GM21529 (cell line): ENCODE results near the gene SEMA4D.
"Not testable (repeated sequence)": the region's sequence is repeated elsewhere in the genome, so short reads cannot be mapped to it uniquely, and the experiment has no call there.

ENCODE experiments used
- ATAC-seq: cut with Tn5 transposase; IDR thresholded peaks from one replicate; pipeline ENCODE4 v1.9.1; 2021; ENCODE audit not compliant: unreplicated experiment

SEMA4D gene

DNA sequence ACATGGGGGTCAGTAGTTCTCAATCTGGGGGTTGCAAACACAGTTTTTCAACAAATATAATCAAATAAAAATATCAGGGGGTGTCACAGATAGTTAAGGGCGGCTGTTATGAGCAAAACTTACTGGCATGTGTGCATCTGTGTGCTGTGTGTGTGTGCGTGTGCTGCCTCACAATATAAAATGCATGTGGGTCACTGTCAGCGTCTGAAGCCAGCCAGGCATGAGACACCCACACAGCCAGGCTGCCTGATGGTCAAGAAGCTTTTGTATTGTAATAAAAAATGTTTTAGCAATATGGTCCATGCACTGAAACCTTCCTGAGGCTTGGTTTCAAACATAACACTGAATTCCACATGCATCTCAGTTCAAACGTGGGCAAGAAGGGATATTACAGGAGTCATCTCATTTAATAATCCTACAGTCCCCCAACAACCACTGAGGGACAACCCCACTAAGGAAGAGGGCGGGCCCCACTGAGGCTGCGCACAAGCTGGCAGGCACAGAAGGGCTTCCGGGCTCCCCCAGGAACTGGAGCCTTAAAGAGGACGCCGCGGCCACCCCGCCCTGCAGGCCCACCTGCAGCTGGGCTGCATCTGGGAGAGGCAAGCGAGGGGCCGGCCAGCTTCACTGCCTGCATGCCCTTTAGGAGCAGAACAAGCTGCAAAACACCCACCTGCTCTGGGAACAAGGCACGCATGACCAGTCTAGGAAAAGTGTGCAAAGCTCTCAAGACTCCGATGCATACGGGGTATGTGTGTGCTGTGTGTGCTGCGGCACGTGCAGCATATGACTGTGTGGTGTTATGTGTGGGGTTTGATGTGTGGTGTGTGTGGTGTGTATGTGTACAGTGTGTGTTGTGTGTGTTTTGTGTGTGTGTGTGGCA is 14.1 kb downstream of the SEMA4D start:
- peak; percentile 74 for ATAC-seq

- ATAC-seq = no peak
Measured at GRCh38 chr9:89482901-89483361, 15.0 kb downstream of the SEMA4D start.

DNA sequence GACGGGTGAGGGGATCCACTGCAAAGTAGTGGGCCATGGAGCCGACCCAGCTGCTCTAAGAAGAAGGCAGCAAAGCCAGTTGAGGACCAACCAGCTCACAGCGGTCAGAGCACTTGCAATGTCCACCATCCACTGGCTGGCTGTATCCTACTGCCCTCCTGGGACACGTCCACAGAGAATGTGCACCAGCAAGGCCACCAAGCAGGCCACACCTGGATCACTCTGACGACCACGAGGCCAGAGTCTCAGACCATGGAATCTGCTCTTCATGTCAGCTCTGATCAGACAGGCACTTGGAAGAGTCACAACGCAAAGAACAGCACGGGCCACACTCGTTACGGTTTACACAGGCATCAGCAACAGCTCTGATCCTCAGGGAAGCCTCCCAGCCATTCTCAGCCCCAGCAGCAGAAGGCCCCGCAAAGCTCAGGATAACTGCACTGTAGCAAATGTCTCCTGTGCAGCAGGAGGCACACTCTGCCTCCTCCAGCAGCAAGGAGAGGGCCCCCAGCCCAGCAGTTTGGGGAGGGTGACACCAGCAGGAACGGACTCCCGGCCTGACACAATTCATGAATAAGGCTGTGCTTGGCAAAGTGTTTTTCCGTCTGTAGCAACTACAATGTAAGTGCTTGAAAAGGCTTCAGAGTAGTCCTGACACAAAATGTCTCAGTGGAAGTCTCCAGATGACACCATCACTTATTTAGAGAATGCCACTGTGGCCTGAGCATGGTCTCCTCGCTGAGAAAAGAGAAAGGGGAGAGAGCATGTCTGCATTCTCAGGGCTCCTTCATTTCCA is 15.7 kb downstream of the SEMA4D start:
- no peak for ATAC-seq

- ATAC-seq = no peak
Measured at GRCh38 chr9:89481538-89481915, 16.4 kb downstream of the SEMA4D start.

- ATAC-seq = no peak
Measured at GRCh38 chr9:89480825-89481537, 16.9 kb downstream of the SEMA4D start.

GRCh38 chr9:89480372-89480771 is 17.5 kb downstream of the SEMA4D start:
- not testable (repeated sequence) for ATAC-seq

- not testable (repeated sequence) for ATAC-seq
Measured at GRCh38 chr9:89479669-89480011, 18.3 kb downstream of the SEMA4D start.

- ATAC-seq = no peak
Measured at GRCh38 chr9:89478821-89479668, 18.9 kb downstream of the SEMA4D start.

DNA sequence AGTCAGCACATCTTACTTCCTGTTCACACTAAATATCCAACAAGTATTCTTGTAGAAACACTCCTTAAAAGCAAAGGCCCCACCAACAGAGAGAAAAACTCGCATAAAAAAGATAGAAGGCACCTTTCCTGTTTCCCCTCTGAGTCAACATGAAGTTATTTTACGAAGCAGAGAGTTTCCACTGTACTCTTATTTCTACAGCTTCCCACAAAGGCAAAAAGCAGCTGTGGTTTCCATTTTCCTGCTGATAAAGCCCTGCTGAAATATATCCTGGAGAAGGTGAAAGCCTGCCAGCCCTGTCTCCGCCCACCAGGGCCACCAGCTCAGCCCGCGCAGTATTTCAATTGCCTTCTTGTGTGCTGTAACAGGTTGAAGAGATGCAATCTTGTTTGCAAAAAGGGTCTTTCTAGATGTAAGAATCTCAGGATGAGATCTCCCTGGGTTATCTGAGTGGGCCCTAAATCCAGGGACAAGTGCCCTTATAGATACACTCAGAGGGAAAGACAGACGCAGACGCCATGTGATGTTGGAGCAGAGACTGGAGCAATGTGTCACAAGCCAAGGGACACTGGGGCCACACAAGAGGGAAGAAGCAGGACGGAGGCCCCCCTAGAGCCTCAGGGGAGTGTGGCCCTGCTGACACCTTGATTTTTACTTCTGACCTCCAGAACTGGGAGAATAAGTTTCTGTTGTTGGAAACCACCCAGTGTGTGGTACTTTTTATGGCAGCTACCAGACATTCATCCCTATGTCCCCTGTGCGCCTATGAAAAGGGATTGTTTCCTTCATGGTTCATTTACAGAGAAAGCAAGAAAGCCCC is 19.9 kb downstream of the SEMA4D start:
- ATAC-seq = no peak

- ATAC-seq = no peak
Measured at GRCh38 chr9:89477384-89477783, 20.5 kb downstream of the SEMA4D start.

DNA sequence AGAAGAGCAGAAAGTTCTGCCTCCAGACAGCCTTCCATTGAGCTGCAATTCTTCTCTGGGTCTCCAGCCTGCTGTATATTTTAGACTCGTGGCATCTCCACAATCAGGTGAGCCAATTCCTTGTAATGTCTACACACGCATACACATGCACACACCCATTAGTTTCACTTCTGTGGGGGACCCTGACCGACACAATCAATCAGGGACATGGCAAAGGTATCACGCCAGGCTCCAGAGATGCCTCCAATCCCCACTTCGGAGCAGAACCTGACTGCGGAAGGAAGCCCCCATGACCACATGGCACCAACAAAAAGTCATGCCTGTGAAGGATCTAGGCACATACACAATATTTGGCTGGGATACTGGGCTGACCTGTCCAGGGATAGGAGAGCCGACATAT is 21.4 kb downstream of the SEMA4D start:
- ATAC-seq = no peak

DNA sequence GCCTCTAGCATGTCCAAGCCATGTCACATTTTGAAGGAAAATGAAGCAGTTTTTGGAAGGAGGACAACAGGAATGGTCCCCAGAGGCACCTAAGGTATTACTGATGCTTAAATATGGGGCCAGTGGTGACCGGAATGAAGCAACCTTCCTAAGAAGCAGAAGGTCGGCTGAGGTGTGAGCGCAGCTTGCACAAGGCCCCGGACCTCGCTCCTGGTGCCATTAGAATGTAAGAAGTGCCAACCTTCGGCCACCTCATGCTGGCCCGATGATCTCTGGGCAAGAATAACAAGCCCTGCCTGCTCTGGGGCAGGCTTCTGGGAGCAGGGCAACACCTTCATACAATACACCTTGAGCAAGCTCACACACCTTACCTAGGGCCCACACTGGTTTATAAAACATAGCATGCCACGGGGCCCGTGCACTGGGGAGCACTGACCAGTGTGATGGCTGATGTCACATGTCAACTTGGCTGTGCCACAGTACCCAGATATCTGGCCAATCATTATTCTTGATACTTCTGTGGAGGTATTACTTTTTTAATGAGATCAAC is 21.9 kb downstream of the SEMA4D start:
- ATAC-seq = no peak

- no peak for ATAC-seq
Measured at GRCh38 chr9:89474939-89475338, 23.0 kb downstream of the SEMA4D start.

DNA sequence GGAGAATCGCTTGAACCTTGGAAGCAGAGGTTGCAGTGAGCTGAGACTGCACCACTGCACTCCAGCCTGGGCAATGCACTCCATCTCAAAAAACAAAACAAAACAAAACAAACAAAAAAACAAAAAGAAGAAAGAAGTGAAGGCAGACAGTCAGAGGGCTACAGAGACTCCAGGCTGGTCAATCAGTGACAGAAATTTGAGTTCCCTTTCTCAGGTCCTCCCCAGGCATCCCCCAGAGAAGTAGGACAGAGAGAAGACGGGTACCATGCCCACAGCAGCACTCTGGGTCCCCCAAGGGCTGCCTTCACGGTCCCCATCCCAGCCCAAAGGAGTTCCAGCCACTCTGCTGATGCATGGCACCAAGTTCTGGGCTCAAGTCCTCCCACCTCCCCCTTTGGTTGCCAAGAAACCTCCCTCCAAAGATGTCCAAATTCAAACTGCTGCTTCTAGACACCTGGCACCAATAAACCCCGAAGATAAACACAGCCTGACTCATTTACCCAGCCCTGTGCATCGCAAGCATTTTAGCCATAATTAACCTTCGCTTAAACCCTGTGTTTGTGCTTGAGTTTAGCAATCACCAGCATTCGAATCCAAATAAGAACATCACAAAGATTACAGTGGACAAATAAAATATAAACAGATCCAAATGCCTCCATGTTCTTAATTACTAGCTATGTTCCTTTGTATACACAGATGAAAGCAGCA is 24.0 kb downstream of the SEMA4D start:
- peak; percentile 46 for ATAC-seq

DNA sequence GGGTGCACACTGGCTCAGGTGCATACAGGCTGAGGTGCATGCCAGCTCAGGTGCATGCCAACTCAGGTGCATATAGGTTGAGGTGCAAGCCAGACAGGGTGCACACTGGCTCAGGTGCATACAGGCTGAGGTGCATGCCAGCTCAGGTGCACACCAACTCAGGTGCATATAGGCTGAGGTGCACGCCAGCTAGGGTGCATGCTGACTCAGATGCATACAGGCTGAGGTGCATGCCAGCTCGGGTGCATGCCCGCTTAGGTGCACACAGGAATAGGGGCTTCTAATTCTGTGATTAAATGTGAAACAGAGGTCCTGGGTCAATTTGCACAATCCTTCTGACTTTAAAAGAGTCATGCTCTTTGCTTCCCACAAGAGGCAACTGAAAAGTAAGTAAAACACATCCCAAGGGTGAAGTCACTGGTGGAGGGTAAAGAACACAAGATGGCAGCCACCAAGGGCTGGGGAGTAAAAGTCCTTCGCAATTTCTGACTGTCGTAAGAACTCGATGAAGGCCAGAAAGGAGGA is 26.1 kb downstream of the SEMA4D start:
- ATAC-seq = not testable (repeated sequence)

DNA sequence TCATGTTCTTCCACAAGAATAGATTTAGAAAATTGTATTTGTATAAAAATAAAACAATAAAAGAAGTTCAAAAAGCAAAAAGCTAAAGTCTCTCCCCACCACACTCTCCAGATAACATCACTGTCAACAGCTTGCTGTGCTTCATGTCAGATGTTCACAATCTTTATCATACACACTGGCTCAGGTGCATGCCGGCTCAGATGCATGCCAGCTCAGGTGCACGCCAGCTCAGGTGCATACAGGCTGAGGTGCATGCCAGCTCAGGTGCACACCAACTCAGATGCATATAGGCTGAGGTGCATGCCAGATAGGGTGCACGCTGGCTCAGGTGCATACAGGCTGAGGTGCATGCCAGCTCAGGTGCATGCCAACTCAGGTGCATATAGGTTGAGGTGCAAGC is 26.5 kb downstream of the SEMA4D start:
- no peak for ATAC-seq

DNA sequence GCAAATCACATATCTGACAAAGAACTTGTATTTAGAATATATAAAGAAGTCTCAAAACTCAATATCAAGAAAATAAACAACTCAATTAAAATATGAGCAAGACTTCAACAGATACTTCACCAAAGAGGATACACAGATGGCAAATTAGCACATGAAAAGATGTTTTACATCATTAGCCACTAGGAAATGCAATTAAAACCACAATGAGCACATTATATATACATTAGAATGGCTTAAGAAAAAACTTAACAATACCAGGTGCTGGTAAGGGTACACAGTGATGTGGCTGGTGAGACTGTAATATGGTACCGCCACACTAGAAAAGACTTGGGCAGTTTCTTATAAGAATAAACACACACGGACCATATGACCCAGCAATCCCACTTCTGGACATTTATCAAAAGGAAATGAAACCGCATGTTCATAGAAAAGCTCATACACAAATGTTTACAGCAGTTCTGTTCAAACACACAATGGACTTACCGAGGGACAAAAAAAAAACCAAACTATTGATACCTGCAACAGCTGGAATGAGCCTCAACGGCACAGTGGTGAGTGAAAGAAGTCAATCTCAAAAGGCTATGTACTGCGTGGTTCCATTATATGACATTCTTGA is 27.6 kb downstream of the SEMA4D start:
- ATAC-seq = no peak

DNA sequence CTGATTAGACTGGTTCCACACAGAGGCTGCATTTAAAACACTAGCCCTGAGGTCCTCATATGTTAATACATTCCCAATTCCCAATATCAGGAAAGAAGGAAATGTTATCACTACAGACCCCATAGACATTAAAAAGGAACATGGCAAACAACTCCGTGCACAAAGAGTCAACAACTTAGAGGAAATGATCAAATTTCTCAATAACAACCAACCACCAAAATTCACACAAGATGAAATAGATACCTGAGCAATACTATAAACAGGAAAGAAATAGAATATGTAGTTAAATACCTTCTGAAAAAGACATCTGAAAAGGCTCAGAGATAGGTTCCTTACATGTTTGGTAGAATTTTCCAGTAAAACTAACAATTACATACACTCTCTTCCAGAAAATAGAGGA is 28.9 kb downstream of the SEMA4D start:
- no peak for ATAC-seq
